Tibial nerve (tissue), 4 donors: Measurements from ENCODE around the gene ADCK2.

Source experiments
- CTCF ChIP-seq, 5 experiments: fragments of 200-600 bp in 3 of 5; fragments of 450-650 bp in 2 of 5; sonication (generic) in 3 of 5; IDR thresholded peaks; one replicate each; pipeline ENCODE4 v1.5.1; 2016 to 2019; ENCODE audit warnings: antibody characterized with exemption in 5 of 5, mild to moderate bottlenecking in 3 of 5, moderate library complexity in 2 of 5
- EP300 ChIP-seq, 2 donors: sonication (generic); formaldehyde crosslinking; IDR thresholded peaks; one replicate each; pipeline ENCODE4 v1.6.1; 2017; ENCODE audit warnings: antibody characterized with exemption in 2 of 2, mild to moderate bottlenecking in 1 of 2
- POLR2A ChIP-seq, 2 donors: fragments of 450-650 bp; IDR thresholded peaks; one replicate each; pipeline ENCODE4 v1.6.1; 2017; ENCODE audit warnings: antibody characterized with exemption in 2 of 2, mild to moderate bottlenecking in 2 of 2, moderate library complexity in 2 of 2

GRCh38 chr7:140661124-140661523 is 11.6 kb upstream of the ADCK2 start:
- TF ChIP-seq EP300 (IDR thresholded peaks at IDR 0.05) (no peak), POLR2A (IDR thresholded peaks at IDR 0.05) (no peak), CTCF (IDR thresholded peaks at IDR 0.05) (no peak)
